ENCODE data around the gene PSMB7. TPM values are rescaled to one million over a fixed set of nuclear protein-coding genes. Genes with fewer than 3 reads are reported as not detected.
A peak's percentile ranks its signal among the peaks of the same experiment; 100 is the strongest.

Gene PSMB7
- total RNA-seq, 2 experiments from 2014 or later, result 164 to 186 TPM

GRCh38 chr9:124394167-124394566, 21.1 kb downstream of the PSMB7 start:
- peaks cover 37% of the 10 kb centered on the region; the same call in 1 of the 2 replicates for H3K79me2 ChIP-seq (ENCODE audit: insufficient read depth, low read depth, low read length)
- peaks cover 12% of the 10 kb centered on the region; the same call in 1 of the 2 replicates for H4K20me1 ChIP-seq (ENCODE audit: insufficient read depth, low read length)
- DNase-seq (ENCODE audit: low spot score), result no peak
- H3K36me3 ChIP-seq (ENCODE audit: insufficient read depth, low read length), result peaks cover 66% of the 10 kb centered on the region
- ChIA-PET CTCF (ENCODE audit: unreplicated experiment) (interaction anchor here (0.8 kb wide), 1 partner anchor 26 kb away, joined by 3 read pairs; no protein-coding TSS in a partner anchor), POLR2A (no interaction called here)
- H3K9me2 ChIP-seq (ENCODE audit: insufficient read depth, low read length), result no peaks in the 10 kb centered on the region
- no peak overlapping the region for H3K27ac ChIP-seq (ENCODE audit: low read depth, low read length, poor library complexity, severe bottlenecking)
- no peak overlapping the region for H2AFZ ChIP-seq (ENCODE audit: low read length)
- H3K4me2 ChIP-seq (ENCODE audit: low read length), result no peak overlapping the region
- TF ChIP-seq CTCF (conservative IDR thresholded peaks at IDR 0.05; ENCODE audit: low read length) (no peak), EZH2phosphoT487 (IDR thresholded peaks at IDR 0.05; ENCODE audit: borderline replicate concordance, low read depth, low read length) (no peak)
- H3K9me3 ChIP-seq (ENCODE audit: low read length), result no peaks in the 10 kb centered on the region
- no peaks in the 10 kb centered on the region for H3K4me1 ChIP-seq (ENCODE audit: insufficient read depth, low read length, poor library complexity, severe bottlenecking)
- intact Hi-C loops (cut with micrococcal nuclease; ENCODE audit: unreplicated experiment), result no loop called here
- TSS peak; percentile 14 for BruUV-seq (replicated peaks)
- H3K4me3 ChIP-seq (ENCODE audit: low read depth, low read length, poor library complexity, severe bottlenecking), result no peak overlapping the region

- TF ChIP-seq EZH2phosphoT487 (IDR thresholded peaks at IDR 0.05; ENCODE audit: borderline replicate concordance, low read depth, low read length) (no peak), CTCF (conservative IDR thresholded peaks at IDR 0.05; ENCODE audit: low read length) (peak; percentile 66)
- Histone ChIP-seq H3K4me1 (ENCODE audit: insufficient read depth, low read length, poor library complexity, severe bottlenecking) (peaks cover 5% of the 10 kb centered on the region), H3K9me3 (ENCODE audit: low read length) (no peaks in the 10 kb centered on the region), H4K20me1 (ENCODE audit: insufficient read depth, low read length) (peaks cover 19% of the 10 kb centered on the region), H3K27ac (ENCODE audit: low read depth, low read length, poor library complexity, severe bottlenecking) (no peak overlapping the region), H3K36me3 (ENCODE audit: insufficient read depth, low read length) (peaks cover 56% of the 10 kb centered on the region), H3K4me2 (ENCODE audit: low read length) (no peak overlapping the region), H3K9me2 (ENCODE audit: insufficient read depth, low read length) (no peaks in the 10 kb centered on the region), H3K4me3 (ENCODE audit: low read depth, low read length, poor library complexity, severe bottlenecking) (no peak overlapping the region), H2AFZ (ENCODE audit: low read length) (no peak overlapping the region), H3K79me2 (ENCODE audit: insufficient read depth, low read depth, low read length) (peaks cover 47% of the 10 kb centered on the region; the same call in 1 of the 2 replicates)
- BruUV-seq (replicated peaks), result no TSS peak
- DNase-seq (ENCODE audit: low spot score), result peak; percentile 18
- CTCF ChIA-PET (ENCODE audit: unreplicated experiment), result no interaction called here
- POLR2A ChIA-PET, result no interaction called here
- intact Hi-C loops (cut with micrococcal nuclease; ENCODE audit: unreplicated experiment), result no loop called here
These were observed 22.3 kb downstream of the PSMB7 start for GRCh38 chr9:124392871-124393460.

- Histone ChIP-seq H3K4me2 (ENCODE audit: low read length) (no peak overlapping the region), H3K9me3 (ENCODE audit: low read length) (no peaks in the 10 kb centered on the region), H3K4me1 (ENCODE audit: insufficient read depth, low read length, poor library complexity, severe bottlenecking) (peaks cover 5% of the 10 kb centered on the region), H3K9me2 (ENCODE audit: insufficient read depth, low read length) (no peaks in the 10 kb centered on the region), H4K20me1 (ENCODE audit: insufficient read depth, low read length) (peaks cover 23% of the 10 kb centered on the region), H3K79me2 (ENCODE audit: insufficient read depth, low read depth, low read length) (peaks cover 52% of the 10 kb centered on the region; the same call in 1 of the 2 replicates), H3K36me3 (ENCODE audit: insufficient read depth, low read length) (peaks cover 54% of the 10 kb centered on the region), H3K27ac (ENCODE audit: low read depth, low read length, poor library complexity, severe bottlenecking) (no peak overlapping the region), H3K4me3 (ENCODE audit: low read depth, low read length, poor library complexity, severe bottlenecking) (no peak overlapping the region), H2AFZ (ENCODE audit: low read length) (no peak overlapping the region)
- ChIA-PET POLR2A (no interaction called here), CTCF (ENCODE audit: unreplicated experiment) (no interaction called here)
- intact Hi-C loops (cut with micrococcal nuclease; ENCODE audit: unreplicated experiment), result no loop called here
- TF ChIP-seq CTCF (conservative IDR thresholded peaks at IDR 0.05; ENCODE audit: low read length) (no peak), EZH2phosphoT487 (IDR thresholded peaks at IDR 0.05; ENCODE audit: borderline replicate concordance, low read depth, low read length) (no peak)
- no peak for DNase-seq (ENCODE audit: low spot score)
- no TSS peak for BruUV-seq (replicated peaks)
These were observed 22.9 kb downstream of the PSMB7 start for GRCh38 chr9:124392254-124392870.
